Mucosa of rectum (tissue), 2 donors: ENCODE measurements around the gene OPCML.

Source experiments
- H3K27ac ChIP-seq, 2 donors: one replicate each; pipeline ENCODE4 v1.7.0; 2013; ENCODE audit warnings: inconsistent platforms in 2 of 2, low read depth in 2 of 2, low read length in 2 of 2
- H3K27me3 ChIP-seq, 2 donors: one replicate each; pipeline ENCODE4 v1.7.0; 2013; ENCODE audit warnings: low read length in 2 of 2; ENCODE audit not compliant: control insufficient read depth in 2 of 2, insufficient read depth in 2 of 2
- H3K36me3 ChIP-seq, 2 donors: one replicate each; pipeline ENCODE4 v1.7.0; 2013; ENCODE audit warnings: low read length in 2 of 2; ENCODE audit not compliant: control insufficient read depth in 2 of 2, insufficient read depth in 2 of 2
- H3K4me1 ChIP-seq, 2 donors: one replicate each; pipeline ENCODE4 v1.7.0; 2013; ENCODE audit warnings: low read length in 2 of 2, mild to moderate bottlenecking in 1 of 2; ENCODE audit not compliant: control insufficient read depth in 2 of 2, insufficient read depth in 2 of 2
- H3K4me3 ChIP-seq, 2 donors: one replicate each; pipeline ENCODE4 v1.7.0; 2013; ENCODE audit warnings: low read length in 2 of 2
- H3K9ac ChIP-seq, 2 donors: one replicate each; pipeline ENCODE4 v1.7.0; 2013; ENCODE audit warnings: low read length in 2 of 2, low read depth in 1 of 2, mild to moderate bottlenecking in 1 of 2
- H3K9me3 ChIP-seq, 2 donors: one replicate each; pipeline ENCODE4 v1.7.0; 2013; ENCODE audit warnings: low read length in 2 of 2; ENCODE audit not compliant: control insufficient read depth in 2 of 2
- donor health status: healthy.
- donor health status: Normal muscosa, but diverticular disease.

Gene OPCML

DNA sequence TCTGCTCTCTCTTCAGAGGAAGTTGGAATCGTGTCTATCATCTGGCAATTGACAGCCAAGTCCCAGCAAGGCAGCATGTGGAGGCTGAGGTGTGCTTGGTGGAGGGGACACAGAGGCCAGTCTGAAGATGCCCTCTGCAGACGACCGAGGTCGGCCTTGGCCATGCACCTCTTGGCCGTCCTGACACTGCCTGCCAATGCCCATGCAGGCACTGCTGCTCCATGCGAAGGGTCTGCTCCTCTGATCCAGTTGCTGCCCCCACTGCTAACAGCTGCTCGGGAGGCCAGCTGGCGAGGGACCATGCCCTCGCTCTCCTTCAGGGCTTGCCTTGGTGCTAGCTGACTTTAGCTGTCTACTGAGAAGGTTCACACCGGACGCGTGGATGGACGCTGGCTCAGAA lies 527.9 kb downstream of the OPCML start:
- no peaks in the 10 kb centered on the region for H3K27me3 ChIP-seq
- H3K9me3 ChIP-seq: no peaks in the 10 kb centered on the region
- H3K4me3 ChIP-seq: no peak overlapping the region
- no peak overlapping the region for H3K27ac ChIP-seq
- H3K9ac ChIP-seq: no peak overlapping the region
- no peaks in the 10 kb centered on the region for H3K36me3 ChIP-seq
- no peaks in the 10 kb centered on the region for H3K4me1 ChIP-seq

DNA sequence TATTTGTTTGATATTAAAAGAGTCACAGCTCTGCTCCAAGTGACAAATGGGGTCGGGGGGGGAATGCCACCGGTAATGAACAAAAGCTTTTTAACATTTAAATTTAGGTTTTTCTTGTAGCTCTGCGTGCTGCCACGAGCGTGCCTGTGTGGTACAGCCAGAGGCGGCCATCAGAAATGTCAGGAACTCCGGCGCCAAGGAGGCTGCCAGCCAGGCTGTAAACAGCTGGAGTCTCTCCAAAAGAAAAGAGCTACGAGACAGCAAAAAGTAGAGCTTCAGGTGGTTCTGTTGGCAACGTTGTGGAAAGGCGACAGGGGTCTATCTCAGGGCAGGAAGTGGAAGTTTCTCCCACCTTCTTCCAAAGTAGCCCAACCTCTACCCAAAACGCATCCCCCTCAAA lies 532.8 kb downstream of the OPCML start:
- H3K4me3 ChIP-seq: no peak overlapping the region
- no peak overlapping the region for H3K27ac ChIP-seq
- H3K9ac ChIP-seq: no peak overlapping the region
- no peaks in the 10 kb centered on the region for H3K36me3 ChIP-seq
- H3K9me3 ChIP-seq: no peaks in the 10 kb centered on the region
- no peaks in the 10 kb centered on the region for H3K27me3 ChIP-seq
- H3K4me1 ChIP-seq: no peaks in the 10 kb centered on the region

DNA sequence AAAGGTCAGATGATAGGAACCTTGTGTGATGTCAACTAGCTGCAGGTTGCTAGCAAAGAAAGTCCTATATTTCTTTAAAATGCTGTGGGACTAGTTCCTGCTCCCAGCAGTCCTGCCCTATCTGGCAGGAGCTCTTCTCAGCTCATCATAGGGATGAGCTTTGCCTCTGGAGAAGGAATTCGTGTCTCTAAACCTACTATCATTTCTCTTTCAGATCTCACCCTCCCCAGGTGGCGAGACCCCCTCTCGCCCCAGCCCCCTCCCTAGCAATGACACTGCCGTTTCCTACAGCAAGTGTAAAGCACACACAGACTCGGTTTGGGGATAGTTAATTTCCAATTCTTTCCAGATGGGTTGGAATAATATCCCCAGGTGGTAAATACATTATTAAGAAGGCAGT lies 533.3 kb downstream of the OPCML start:
- no peaks in the 10 kb centered on the region for H3K9me3 ChIP-seq
- no peak overlapping the region for H3K4me3 ChIP-seq
- H3K27me3 ChIP-seq: no peaks in the 10 kb centered on the region
- no peak overlapping the region for H3K27ac ChIP-seq
- no peak overlapping the region for H3K9ac ChIP-seq
- no peaks in the 10 kb centered on the region for H3K4me1 ChIP-seq
- H3K36me3 ChIP-seq: no peaks in the 10 kb centered on the region

DNA sequence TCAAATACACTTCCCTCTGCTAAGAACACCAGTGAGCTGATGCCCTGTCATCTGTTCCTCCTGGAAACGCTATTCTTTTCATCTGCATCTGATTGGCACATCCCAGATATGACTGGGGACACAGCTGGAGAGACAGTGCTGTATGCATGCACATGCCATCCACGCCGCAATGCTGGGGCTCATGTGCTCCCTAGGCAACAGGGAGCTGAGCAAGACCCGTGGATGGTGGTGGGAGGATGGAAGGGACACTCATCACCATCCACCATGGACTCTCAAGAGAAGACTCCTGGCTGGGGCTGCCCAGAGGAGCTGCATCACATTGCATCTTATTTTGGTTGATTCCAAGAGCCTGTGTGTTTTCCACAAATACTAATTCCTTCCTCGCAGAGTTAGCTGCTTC lies 534.9 kb downstream of the OPCML start:
- Histone ChIP-seq H3K36me3 (no peaks in the 10 kb centered on the region), H3K27me3 (peaks cover 0 to 2% of the 10 kb centered on the region in 2 donors), H3K9ac (no peak overlapping the region), H3K4me3 (no peak overlapping the region), H3K9me3 (no peaks in the 10 kb centered on the region), H3K27ac (no peak overlapping the region), H3K4me1 (no peaks in the 10 kb centered on the region)

DNA sequence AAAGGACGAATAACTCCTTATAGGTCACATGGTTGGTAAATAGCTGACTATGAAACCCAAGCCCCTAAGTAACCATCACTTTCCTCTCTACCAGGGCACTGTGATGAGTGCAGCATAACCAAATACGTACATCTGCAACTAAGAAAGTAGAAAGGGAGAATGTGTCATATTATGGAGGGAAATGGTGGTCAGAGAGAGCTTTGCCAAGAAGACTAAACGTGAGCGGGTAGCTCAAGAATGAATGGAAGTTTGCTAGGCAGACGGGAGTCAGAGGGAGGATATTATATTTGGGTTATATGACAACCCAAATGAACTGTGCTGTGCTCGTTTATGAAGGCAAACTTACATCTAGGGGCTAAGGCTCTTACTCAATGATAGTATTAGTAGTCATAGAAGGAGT lies 537.3 kb downstream of the OPCML start:
- Histone ChIP-seq H3K27me3 (peaks cover 0 to 2% of the 10 kb centered on the region in 2 donors), H3K4me1 (no peaks in the 10 kb centered on the region), H3K4me3 (no peak overlapping the region), H3K27ac (no peak overlapping the region), H3K9ac (no peak overlapping the region), H3K9me3 (no peaks in the 10 kb centered on the region), H3K36me3 (no peaks in the 10 kb centered on the region)

DNA sequence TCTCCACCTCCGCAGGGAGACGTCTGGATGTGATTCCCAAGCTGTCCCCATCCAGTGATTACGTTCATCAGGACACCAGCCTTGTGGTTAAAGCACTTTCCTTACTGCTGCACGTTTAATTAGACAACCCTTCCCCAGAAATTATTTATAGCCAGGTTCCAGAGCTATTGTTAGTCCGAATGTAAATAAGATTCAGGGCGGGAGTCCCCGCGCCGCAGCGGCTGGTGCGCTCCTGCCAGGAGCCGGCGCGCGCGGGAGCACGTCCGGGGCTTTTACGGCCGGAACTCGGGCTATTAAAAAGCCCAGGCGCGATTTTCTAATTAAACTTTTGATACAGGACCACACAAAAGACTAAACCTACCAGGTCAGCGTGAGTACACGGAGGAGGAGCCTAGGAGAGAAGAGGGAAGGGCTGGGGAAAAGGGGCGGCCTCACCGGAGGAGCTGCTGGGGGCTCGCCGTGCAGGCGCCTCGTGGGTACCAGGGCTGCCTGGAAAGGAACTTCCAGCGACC lies 538.3 kb downstream of the OPCML start:
- no peak overlapping the region for H3K4me3 ChIP-seq
- no peak overlapping the region for H3K27ac ChIP-seq
- H3K27me3 ChIP-seq: peaks cover 0 to 2% of the 10 kb centered on the region in 2 donors
- no peak overlapping the region for H3K9ac ChIP-seq
- H3K4me1 ChIP-seq: no peaks in the 10 kb centered on the region
- H3K36me3 ChIP-seq: no peaks in the 10 kb centered on the region
- H3K9me3 ChIP-seq: no peaks in the 10 kb centered on the region

DNA sequence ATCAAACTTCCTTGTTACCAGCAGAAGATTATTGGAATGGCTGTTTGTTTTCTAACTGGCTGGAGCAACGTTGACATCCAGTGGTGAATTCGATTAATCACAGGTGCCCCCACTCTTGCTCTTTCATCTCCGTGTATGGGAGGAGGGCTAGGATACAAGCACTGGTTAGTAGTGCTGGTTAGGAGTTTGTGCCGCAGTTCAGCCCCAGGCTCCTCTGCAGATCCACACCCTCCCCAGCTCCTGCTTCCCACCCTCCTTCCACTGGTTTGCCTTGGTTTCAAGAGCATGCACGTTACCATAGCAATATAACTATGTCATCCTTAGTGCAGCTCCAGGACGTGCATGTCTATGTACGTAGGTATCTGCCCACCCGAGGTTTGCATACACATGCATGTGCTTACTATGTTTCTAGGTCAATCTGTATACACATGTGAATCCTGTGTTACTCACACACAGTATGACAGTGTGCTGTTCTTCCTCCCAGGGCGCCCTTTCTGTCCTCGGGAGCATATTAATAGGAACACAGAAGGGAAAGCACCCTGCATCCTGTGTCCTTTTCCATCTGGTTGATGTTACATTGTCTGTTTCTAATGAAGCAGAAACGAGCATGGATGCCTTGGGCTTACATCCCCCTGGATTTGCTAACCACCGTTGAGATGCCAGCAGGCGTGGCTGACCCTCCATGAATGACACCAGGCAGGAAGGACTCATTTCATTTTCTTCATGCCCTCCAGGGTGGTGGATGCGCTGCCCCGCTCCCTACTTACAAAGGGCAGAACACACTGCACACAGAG lies 539.3 kb downstream of the OPCML start:
- Histone ChIP-seq H3K27ac (no peak overlapping the region), H3K9me3 (no peaks in the 10 kb centered on the region), H3K4me1 (no peaks in the 10 kb centered on the region), H3K9ac (no peak overlapping the region), H3K27me3 (peaks cover 0 to 2% of the 10 kb centered on the region in 2 donors), H3K4me3 (no peak overlapping the region), H3K36me3 (no peaks in the 10 kb centered on the region)

DNA sequence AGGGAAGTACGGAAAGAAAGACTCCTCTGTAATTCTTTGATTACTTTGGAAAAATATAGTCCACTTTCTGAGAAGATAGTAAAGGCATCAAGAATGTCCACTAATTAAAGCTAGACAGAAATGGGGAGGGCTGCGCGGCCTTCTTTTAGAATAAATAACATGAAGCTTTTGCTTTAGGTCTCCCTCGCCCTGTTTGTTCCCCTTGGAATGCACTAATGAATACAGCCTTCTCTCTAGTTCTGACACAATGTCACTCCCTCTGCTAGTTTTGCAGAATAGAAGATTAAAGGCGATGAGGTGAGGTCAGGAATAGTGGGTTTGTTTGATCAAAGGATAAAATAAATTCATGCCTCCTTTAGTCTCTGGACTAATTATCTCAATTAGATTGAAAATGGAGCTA lies 543.9 kb downstream of the OPCML start:
- no peaks in the 10 kb centered on the region for H3K4me1 ChIP-seq
- H3K27me3 ChIP-seq: peaks cover 0 to 2% of the 10 kb centered on the region in 2 donors
- H3K9ac ChIP-seq: no peak overlapping the region
- H3K36me3 ChIP-seq: no peaks in the 10 kb centered on the region
- H3K9me3 ChIP-seq: no peaks in the 10 kb centered on the region
- no peak overlapping the region for H3K4me3 ChIP-seq
- no peak overlapping the region for H3K27ac ChIP-seq

DNA sequence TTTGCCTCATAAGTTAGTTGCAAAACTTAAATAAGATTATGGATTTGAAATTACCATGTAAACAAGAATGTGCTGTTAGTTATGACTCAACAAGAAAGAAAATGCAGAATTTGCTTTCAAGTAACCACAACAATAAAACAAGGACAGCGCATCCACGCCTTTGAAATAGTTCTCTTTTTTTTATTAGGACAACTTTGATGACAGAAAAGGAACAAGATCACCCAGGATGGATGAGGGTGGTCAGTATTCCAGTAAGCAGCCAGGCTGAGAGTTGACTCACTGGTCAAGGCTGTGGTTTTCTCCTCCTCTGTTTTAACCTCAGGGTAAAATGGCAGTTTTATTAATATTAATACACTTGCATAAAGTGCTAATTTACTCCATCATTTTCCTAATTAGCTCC lies 544.4 kb downstream of the OPCML start:
- Histone ChIP-seq H3K27me3 (peaks cover 0 to 2% of the 10 kb centered on the region in 2 donors), H3K9ac (no peak overlapping the region), H3K4me1 (no peaks in the 10 kb centered on the region), H3K36me3 (no peaks in the 10 kb centered on the region), H3K27ac (no peak overlapping the region), H3K9me3 (no peaks in the 10 kb centered on the region), H3K4me3 (no peak overlapping the region)

DNA sequence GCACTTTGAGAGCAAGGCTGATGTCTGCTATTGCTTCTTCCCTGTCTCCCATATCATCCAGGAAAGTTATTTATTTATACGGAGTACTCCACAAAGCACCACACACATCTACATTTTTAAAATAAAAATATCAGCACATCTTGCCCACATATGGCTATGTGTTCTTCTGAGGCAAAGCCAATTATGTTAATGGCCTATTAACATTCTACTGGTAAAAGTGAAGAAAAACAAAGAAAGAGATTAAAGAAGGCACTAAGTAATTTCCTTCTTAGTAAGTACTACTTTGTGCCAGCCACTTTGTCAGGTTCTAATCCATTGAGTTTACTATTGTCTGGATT lies 548.7 kb downstream of the OPCML start:
- Histone ChIP-seq H3K27me3 (no peaks in the 10 kb centered on the region), H3K9me3 (no peaks in the 10 kb centered on the region), H3K27ac (no peak overlapping the region), H3K36me3 (no peaks in the 10 kb centered on the region), H3K4me1 (no peaks in the 10 kb centered on the region), H3K9ac (no peak overlapping the region), H3K4me3 (no peak overlapping the region)
